ENCODE data around the gene FATE1.

FATE1 gene

DNA sequence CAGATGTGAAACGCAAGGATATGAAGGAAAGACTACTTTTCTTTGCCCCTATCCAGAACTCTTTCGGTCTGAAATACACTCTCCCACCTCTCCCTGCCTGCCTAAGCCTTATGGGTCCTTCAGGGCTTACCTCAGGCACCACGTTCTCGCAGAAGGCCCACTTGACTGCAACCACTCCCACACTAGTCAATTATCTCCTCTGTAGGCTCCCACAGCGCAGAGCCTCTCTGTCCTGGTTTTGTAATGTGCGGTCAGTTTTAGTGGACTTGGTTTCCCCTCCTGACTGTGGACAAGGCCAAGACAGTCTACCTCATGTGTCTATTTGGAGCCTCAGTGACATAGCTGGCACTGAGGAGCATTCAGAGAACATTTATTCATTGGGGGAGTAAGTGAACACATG, 29.8 kb downstream of the FATE1 start:
- DNase-seq = no peak

DNA sequence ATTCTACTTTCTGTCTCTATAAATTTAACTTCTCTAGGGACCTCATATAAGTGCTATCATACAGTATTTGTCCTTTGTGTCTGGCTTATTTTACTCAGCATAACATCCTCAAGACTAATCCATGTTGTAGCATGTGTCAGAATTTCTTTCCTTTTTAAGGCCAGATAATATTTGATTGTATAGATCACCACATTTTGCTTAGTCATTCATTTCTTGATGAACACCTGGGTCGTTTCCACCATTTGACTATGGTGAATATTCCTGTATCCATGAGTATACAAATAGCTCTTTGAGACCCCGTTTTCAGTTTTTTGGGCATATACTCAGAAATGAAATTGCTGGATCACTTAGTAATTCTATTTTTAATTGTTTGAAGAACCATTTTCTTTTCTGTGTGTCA, 30.7 kb downstream of the FATE1 start:
- no peak for DNase-seq

DNA sequence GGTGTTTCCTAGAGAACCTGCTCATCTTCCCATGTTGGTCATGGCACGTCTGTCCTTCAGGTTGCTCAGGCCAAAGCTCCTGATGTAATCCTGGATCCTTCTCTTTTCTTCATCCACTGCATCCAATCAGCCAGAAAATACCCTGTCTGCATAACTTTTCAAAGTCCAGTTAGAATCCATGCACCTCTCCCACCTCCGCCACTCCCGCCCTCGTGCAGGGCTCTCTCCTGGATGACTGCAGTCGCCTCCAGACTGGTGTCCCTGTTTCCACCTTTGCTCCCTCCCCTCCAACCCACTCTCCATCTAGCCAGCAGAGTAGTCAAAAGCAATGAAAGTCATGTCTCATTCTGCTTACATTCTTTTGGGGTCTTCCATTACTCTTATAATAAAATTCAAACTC, 34.7 kb downstream of the FATE1 start:
- no peak for DNase-seq

DNA sequence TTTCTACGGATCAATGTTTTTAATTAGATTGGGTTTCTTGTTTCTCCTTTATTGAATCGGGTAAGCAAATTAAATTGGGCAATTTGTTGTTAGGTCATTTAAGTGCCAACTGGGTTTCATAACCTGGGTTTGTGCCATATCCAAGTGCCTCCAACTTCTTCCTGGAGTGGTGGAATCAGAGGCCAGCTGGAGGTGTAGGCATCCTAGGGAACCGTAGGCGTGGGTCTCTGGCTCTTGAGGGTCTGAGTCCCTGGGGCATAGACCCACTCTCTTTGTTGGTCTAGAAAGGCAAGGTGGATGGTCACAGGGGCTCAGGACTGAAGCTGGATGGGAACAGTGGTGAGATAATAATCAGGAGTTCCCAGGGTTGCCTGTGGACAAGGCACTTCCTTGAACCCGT, 37.0 kb downstream of the FATE1 start:
- DNase-seq = no peak

DNA sequence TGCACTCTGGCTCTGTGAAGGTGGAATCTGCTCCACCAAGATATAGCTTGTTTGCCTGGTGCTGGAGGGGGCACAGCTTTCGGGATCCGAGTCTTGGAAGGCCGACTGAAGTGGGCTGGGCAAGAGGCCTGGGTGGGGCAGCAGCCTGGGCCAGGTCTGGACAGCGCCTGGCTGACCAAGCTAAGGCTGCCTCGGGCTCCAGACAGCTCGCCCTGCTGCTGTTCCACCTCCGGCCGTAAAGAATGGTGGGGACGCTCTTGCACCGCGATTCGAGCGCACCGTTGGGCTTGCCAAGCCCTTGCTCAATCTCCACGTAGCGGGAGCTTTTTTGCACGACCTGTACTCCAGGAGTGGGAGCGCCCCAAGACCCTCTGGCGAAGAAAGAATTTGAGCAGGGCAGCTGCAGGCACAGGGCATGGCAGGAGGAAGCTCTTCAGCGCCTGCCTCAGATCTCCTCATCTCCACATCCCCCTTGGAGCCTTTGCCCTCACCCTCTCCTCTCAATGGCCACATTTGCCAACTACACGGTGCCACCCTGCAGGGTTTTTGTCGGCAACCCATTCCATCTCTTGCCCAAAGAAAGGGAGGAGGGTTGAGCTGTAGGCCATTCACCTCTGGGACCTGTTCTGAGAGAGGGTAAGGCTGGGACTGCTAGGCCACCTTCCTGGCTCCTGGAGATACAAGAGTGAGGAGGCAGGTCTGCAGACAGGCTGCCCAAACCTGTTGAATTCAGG, 37.6 kb downstream of the FATE1 start:
- DNase-seq = peak; percentile 48

DNA sequence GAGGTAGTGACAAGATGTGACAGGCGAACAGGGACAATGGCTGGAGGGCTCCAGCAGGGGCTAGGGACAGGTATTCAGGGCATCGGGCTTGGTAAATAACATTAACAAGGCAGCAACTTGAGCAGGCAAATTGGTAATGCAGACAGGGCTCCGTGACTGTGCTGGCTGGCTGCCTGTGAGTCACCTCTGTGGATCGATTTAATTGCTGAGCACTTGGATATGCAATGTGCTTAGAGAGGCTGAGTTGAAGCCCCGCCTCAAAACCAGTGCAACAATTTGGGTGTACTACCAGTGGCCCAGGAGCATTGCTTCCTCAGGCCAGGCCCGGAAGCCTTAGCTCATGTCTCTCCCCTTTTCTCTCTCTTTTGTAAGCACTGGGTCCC, 38.2 kb downstream of the FATE1 start:
- DNase-seq = peak; percentile 75

DNA sequence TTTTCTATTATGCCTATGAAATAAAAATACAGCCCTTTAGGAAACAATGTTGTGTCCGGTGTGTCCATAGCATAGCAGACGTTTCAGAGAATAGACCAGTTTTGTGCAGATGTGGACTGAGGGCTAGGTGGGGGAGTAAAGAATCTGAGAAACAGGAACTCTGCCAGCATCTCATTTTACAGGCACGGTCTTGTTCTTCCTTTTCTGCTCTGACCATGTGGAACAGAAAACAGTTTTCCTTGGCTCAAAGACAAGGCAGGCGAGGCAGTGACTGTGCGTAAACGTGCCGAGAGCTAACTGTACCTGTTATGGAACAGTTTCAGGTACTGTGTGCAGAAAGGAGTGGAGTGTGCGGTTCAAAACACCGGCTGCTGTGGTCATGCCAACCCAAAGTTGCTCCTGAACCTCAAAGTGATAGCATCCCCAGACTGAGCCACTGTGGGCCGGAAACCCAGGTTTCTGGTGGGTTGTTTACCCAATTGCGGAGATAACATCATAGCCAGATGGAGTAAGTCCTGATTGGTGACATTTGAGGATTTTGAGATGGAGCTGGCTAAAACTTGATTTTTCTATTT, 38.9 kb downstream of the FATE1 start:
- no peak for DNase-seq

DNA sequence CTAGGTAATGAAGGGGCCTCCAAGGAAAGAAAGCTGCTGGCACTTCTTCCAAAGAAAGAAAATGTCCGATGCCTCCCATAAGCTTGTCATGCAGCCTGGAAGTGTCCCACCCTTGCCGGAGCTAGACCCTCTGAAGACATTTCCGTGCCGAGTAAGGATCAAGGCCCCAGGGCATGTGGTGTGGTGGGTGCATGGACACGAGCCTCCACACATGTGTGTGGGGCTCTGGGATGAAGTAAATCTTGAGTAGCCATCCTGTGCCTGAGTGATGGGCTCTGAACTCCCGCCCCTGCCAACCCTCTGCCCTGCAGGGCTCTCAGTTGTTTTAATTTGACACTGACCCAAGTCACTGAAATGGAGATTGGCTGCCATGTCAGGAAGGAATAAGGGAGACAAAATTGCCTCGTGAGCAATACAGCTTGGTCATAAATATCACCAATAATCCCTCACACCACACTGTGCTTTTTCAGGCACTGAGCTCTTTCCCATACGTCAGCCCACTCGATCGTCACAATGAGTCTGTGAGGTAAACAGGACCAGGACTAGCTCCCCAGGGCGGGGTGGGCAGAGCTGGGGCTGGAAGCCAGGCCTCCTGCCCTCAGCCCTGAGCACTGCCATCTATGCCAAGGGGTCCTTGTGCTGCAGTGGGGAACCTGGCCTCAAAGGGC, 43.3 kb downstream of the FATE1 start:
- DNase-seq = no peak

DNA sequence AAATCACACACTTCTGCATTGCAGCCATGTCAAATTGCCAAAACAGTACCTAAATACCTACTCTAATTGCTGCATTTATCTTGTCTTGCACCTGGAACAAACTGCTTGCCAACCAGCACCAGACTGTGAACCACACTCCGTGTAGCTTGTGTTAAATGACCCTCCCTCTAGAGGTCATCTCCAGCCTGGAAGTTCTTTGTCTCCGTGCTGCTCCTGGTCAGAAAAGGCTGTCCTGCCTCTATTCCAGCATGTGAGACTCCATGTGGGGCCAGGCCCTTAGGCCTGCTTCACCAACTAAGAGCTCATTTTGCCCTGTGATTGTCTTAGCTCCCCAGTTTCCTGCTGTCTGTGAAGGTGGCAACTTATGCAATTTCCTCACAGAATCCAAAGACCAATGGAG, 47.0 kb downstream of the FATE1 start:
- no peak for DNase-seq

DNA sequence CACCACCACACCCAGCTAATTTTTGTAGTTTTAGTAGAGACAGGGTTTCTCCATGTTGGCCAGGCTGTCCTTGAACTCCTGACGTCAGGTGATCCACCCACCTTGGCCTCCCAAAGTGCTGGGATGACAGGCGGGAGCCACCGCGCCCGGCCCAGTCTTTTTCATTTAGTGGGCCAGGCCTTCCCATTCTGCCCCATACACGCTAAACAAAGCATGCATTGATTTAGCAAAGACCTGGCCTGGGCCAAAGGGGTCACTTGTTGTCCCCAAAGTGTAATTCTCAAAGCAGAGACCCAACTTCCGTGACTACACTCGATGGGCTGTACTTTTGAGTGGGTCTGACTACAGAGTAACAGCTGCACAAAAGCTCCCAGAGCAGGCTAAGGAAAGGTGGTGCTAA, 47.9 kb downstream of the FATE1 start:
- DNase-seq = no peak

DNA sequence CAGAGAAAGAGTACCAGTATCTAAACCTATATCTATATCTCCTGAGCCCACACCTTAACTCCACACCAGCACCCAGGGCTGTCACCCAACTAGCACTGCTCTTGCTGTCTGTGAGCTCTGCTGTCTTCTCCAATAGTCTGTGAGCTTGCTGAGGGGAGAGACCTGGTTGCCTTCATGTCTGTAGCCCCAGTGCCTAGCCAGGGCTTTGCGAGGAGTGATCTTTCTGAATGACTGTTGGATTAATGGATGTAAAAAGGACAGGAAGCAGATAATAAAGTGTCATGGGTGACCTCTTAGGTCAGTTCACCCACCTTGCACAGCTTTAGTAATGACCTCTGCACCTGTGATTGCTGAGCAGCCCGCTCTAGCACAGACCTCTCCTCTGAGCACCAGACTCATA, 49.2 kb downstream of the FATE1 start:
- DNase-seq = no peak

DNA sequence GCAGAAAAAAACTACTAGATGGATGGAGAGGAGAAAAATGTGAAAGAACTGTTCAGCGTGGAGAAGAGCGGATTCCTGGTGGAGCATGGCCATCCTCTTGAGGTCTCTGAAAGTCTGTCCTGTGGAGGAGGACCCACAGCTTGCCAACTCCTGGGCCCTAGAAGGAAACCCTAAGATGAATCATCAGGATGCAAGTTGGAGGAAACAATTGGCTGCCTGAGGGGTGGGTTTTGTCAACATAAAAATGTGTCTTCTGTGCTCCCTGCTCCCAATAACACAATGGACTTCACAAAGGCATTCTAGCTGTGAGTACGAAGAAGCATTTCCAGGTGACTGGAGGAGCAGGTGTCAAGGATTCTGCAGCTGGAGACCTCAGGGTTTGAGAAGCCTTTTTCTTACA, 55.9 kb downstream of the FATE1 start:
- DNase-seq = no peak
